Measurements from ENCODE around the gene CTBS.
"Not testable (repeated sequence)": the region's sequence is repeated elsewhere in the genome, so short reads cannot be mapped to it uniquely, and the experiment has no call there.

CTBS gene

DNA sequence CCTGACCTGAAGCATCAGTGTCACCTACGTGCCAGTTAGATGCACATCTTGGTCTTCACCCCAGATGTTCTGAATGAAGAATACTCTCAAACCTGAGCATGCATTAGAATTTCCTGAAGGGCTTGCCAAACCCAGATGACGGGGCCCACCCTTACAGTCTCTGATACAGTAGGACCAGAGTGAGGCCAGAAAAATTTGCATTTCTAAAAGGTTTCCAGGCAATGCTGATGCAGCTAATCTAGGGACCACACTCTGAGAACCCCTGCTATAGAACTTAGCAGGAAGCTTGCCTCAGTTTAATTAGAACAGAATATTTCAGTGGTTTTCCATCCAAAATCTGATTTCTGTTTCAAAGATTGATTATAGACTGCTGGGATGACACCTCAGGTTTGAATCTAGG, 9.9 kb upstream of the CTBS start:
- no peak for FAIRE-seq

- no peak for FAIRE-seq
These were observed 9.4 kb upstream of the CTBS start for GRCh38 chr1:84583648-84584047.

DNA sequence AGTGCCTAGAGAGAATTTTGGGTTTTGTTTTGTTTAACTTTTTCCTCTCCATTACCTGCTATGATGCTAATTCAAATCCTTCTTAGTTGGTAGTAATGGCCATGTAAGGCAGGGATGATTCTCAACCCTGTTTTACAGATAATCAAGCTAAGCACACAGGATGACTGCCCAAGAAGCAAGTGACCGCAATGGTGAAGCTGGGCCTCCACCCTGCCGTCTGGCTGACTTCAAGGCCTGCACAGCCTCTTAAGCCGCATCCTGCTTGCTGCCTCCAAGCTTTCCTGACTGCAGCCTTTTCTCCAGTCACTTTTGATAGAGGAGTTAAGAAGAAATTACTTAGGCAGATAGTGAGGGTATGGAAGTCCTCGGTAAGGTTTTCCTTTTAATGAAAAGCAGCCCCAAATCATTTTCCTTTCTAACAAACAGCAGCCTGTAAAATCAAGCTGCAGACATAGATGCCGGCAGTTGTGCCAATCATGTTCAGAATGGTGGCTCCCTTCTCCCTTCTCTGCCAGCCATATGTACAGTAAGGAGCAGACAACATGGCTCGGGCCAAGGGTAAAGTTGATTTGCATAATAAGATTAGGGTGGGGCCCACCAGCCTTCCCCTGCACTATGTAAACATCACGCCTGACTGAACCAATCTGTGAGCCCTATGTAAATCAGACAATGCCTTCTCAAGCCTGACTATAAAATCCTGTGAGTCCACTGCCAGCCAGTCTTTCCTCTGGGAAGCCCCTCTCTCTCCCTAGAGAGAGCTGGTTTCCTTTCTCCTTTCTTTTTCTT, 8.8 kb upstream of the CTBS start:
- FAIRE-seq = no peak

GRCh38 chr1:84581648-84582047, 7.4 kb upstream of the CTBS start:
- FAIRE-seq = no peak

GRCh38 chr1:84574936-84575335, 696 bp upstream of the CTBS start:
- no peak for FAIRE-seq

GRCh38 chr1:84573481-84573966, 716 bp downstream of the CTBS start:
- no peak for FAIRE-seq

DNA sequence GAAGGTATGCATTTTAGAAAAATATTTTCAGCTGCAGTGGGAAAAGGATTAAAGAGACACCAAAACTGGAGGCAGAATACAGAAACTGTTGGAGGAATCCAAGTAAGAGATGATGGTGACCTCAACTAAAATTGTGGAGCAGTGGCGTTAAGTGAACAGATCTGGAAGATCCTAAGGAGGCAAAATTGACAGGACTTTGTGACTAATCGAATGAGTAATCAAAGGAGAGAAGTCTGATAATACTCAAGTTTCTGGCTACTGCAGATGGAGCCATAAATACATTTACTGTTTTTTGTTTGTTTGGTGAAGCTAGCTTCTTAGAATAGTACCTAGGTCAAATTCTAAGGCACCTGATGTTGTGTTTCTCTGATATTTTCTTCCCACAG, 3.1 kb downstream of the CTBS start:
- FAIRE-seq = no peak

- no peak for FAIRE-seq
These were observed 3.6 kb downstream of the CTBS start for GRCh38 chr1:84570436-84571149.

- no peak for FAIRE-seq
These were observed 5.0 kb downstream of the CTBS start for GRCh38 chr1:84569216-84569615.

- no peak for FAIRE-seq
These were observed 23.4 kb downstream of the CTBS start for GRCh38 chr1:84550826-84551225.

- no peak for FAIRE-seq
These were observed 32.6 kb downstream of the CTBS start for GRCh38 chr1:84541679-84542078.

DNA sequence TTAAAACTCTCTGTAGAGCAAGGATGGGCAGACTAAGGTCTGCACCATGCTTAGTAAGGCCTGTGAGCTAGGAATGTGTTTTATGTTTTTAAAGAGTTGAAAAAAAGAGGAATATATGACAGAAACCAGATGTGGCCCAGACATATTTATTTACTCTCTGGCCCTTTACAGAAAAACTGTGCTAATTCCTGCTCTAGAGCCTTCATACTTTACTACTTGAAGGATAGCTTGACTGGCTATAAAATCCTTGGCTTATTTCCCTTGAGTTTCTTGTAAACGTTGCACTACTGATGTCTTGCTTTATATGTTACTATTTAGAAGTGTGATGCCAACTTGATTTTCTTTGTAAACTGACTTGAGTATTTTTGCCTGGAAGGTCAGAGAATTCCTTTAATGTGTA, 33.5 kb downstream of the CTBS start:
- no peak for FAIRE-seq

- FAIRE-seq = no peak
These were observed 34.3 kb downstream of the CTBS start for GRCh38 chr1:84539972-84540371.

DNA sequence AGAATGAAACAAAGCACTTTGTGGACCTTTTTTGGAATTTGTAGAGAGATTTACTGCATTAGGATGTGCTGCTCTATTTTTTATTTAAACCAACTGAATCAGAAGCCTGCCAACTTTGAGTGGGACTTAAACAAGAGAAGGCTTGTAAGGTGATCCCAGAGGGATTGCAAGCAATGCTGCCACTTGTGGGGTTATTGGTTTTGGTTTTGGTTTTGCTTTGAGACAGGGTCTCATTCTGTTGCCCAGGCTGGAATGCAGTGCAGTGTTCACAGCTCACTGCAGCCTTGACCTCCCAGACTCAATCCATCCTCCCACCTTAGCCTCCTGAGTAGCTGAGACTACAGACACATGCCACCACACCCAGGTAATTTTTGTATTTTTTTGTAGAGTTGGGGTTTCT, 35.6 kb downstream of the CTBS start:
- no peak for FAIRE-seq

- no peak for FAIRE-seq
These were observed 48.5 kb downstream of the CTBS start for GRCh38 chr1:84525779-84526178.

GRCh38 chr1:84524590-84524989, 49.6 kb downstream of the CTBS start:
- no peak for FAIRE-seq

DNA sequence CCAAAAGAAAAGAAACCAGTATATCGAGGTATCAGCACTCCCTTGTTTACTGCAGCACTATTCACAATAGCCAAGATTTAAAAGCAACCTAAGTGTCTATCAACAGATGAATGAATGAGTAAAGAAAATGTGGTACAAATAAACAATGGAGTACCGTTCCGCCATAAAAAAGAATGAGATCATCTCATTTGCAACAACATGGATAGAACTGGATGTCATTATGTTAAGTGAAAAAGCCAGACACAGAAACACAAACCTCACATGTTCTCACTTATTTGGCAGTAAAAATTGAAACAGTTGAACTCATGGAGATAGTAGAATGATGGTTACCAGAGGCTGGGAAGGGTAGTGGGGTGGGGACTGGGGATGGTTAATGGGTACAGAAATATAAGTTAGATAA, 63.6 kb downstream of the CTBS start:
- FAIRE-seq = no peak

DNA sequence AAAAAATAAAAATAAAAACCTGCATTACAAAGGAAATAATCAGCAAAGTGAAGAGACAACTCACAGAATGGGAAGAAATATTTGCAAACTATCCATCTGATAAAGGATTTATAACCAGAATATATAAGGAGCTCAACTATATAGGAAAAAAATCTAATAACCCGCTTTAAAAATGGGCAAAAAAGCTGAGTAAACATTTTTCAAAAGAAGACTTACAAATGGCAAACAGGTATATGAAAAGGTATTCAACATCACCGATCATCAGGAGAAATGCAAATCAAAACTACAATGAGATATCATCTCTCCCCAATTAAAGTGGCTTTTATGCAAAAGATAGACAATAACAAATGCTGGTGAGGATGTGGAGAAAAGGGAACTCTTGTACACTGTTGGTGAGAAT, 64.1 kb downstream of the CTBS start:
- no peak for FAIRE-seq

DNA sequence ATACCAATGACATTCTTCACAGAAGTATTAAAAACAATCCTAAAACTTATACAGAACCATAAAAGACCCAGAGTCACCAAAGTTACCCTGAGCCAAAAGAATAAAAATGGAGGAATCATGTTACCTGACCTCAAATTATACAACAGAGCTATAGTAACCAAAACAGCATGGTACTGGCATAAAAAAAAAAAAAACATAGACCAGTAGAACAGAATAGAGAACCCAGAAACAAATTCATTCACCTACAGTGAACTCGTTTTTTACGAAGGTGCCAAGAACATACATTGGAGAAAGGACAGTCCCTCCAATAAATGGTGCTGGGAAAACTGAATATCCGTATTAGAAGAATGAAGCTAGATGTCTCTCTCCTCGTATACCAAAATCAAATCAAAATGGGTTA, 65.2 kb downstream of the CTBS start:
- FAIRE-seq = no peak

GRCh38 chr1:84508510-84508909, 65.7 kb downstream of the CTBS start:
- FAIRE-seq = no peak

- not testable (repeated sequence) for FAIRE-seq
These were observed 66.4 kb downstream of the CTBS start for GRCh38 chr1:84507887-84508286.

DNA sequence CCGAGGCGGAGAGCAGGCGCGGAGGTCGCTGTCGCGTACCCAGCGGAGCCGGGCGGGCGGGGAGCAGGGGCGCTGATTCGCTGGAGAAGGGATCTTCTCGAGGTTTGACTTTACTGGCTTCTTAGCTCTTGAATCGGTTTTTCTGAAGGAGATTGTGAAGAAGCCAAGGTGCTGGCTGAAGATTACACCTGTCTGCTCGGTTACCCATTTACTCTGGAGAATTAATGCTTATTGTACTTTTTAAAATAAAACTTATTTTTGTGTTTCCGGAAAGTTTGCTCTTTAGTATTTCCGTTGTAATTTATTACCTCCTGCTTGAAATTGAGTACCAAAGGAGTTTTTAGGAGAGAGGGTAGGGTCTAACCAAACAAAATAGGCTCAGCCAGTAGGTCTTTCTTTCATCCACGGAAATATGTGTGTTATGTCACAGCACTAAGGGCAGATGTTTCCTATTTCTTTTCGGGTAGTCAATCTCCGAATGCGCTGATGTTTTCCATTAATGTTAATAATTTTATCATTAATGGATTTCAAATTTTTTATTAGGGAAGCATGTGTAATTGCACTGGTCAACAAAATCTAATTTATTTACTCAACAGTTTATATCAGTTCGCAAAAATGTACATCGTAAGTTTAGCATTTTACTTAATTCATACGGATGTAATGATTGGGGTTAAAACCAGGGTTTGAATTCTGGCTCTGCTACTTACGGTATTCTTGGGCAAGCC, 67.3 kb downstream of the CTBS start:
- no peak for FAIRE-seq

DNA sequence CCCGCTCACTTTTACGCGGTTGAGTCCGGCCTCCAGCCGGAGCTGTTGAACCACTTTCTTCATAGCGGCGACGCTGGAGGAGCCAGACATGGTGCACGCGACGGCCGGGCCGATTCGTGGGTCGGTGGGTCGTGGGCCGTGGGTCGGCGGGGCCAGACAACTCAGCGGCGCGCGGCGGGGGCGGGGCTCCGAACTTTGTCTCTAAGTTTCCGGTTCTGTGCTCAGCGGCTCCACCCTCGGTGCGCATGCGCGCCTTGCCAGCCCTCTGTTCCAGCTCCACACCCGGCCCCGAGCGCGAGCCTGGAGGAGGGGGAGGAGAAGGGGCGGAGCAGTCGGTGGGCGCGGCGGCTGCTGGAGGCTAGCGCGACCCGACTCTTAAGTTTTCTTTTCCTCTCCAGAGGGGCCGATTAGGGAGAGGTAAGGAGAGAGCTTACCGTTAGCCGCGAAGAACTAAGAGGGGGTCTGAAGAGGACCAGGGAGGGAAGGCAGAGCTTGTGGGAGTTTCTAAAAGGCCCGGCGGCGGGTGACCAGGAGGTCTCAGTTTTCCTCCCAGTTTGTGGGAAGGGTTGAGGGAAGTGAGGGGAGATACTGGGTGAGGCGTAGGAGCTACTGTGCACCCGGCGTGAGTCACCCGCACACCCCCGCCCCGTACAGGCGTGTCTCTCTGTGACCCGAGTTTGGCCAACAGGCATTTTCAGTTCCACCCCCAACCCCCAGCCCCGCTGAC, 68.1 kb downstream of the CTBS start, which contains the start of the genes GNG5 and SPATA1:
TSS of gene GNG5 (minus strand) at position 580 of the 727 bp plus-strand sequence. CDS start at position 90, 490 bp downstream.
TSS of gene SPATA1 (plus strand) at position 385 of the 727 bp plus-strand sequence. CDS start 9,974 bp downstream, outside the sequence.
- FAIRE-seq = no peak
